HCT116 (cell line): ENCODE measurements around the gene FTL. TPM values are rescaled to one million over a fixed set of nuclear protein-coding genes. Genes with fewer than 3 reads are reported as not detected.

Experiments
- ATAC-seq: fragments of 200-7000 bp; cut with Tn5 transposase; 2 replicates; pipeline ENCODE4 v1.9.1; 2020; ENCODE audit warnings: mild to moderate bottlenecking, moderate library complexity
- BruUV-seq: library from RNA; stranded (reverse); fragments of 400-500 nt; replicated peaks from 2 replicates; lab custom pipeline; 2021; lab: Mats Ljungman, UMichigan
- CTCF ChIA-PET: fragments of 300-600 bp; sonication (Branson Sonifier 250); formaldehyde crosslinking; loops from one replicate; lab custom pipeline; 2021; ENCODE audit warnings: antibody characterized with exemption; lab: Charles Lee
- POLR2A ChIA-PET: fragments of 300-600, 350-600 bp; sonication (Branson Sonifier 250); formaldehyde crosslinking; loops from one replicate; lab custom pipeline; 2021; ENCODE audit warnings: antibody characterized with exemption; lab: Charles Lee
- RAD21 ChIA-PET, 2 experiments: fragments of 300-600 bp; sonication (Branson Sonifier 250); formaldehyde crosslinking; loops; one replicate each; lab custom pipeline; 2023; ENCODE audit warnings: low total read pairs in 2 of 2; ENCODE audit not compliant: uncharacterized antibody in 2 of 2, unreplicated experiment in 2 of 2, low non-redundant PET in 1 of 2; lab: Charles Lee
- DNase-seq: peaks from one replicate; pipeline ENCODE4 v3.0.0-alpha.2; 2010; ENCODE audit warnings: low read depth, low spot score
- H2AFZ ChIP-seq: fragments of 200-600 bp; shearing (Covaris generic), sonication (generic); 2 replicates; pipeline ENCODE4 v1.6.1; 2017; ENCODE audit warnings: low read depth, mixed run types, mixed read lengths, antibody characterized with exemption, low read length; ENCODE audit not compliant: poor library complexity, severe bottlenecking
- H3K27ac ChIP-seq: 2 replicates; pipeline ENCODE4 v1.5.1; 2012; ENCODE audit warnings: low read depth, low read length
- H3K27me3 ChIP-seq: fragments of 200-600 bp; sonication (generic); 2 replicates; pipeline ENCODE4 v1.6.1; 2016; ENCODE audit warnings: mixed run types, low read length, mixed read lengths; ENCODE audit not compliant: insufficient read depth
- H3K36me3 ChIP-seq, 2 experiments: fragments of 200-500 bp in 1 of 2; fragments of 200-600 bp in 1 of 2; sonication (Bioruptor generic) in 1 of 2; sonication (generic) in 1 of 2; 2 replicates each; pipeline versions ENCODE4 v1.5.1 to v1.6.1; 2014 to 2016; ENCODE audit warnings: low read length in 2 of 2, inconsistent platforms in 1 of 2, mixed read lengths in 1 of 2, mixed run types in 1 of 2; ENCODE audit not compliant: insufficient read depth in 2 of 2, control insufficient read depth in 1 of 2
- H3K4me1 ChIP-seq, 2 experiments: fragments of 200-600 bp in 1 of 2; sonication (generic) in 1 of 2; 2 replicates each; pipeline versions ENCODE4 v1.5.1 to v1.6.1; 2012 to 2017; ENCODE audit warnings: low read length in 2 of 2, inconsistent platforms in 1 of 2, mild to moderate bottlenecking in 1 of 2, mixed read lengths in 1 of 2, mixed run types in 1 of 2, moderate library complexity in 1 of 2; ENCODE audit not compliant: insufficient read depth in 2 of 2, control insufficient read depth in 1 of 2
- H3K4me2 ChIP-seq: fragments of 200-600 bp; sonication (generic); 2 replicates; pipeline ENCODE4 v1.6.1; 2017; ENCODE audit warnings: mixed run types, low read length, mixed read lengths
- H3K4me3 ChIP-seq, 2 experiments: fragments of 200-600 bp in 1 of 2; sonication (generic) in 1 of 2; replicated peaks in 1 of 2; 2 replicates each; pipeline ENCODE4 v1.5.1; 2011 to 2016; ENCODE audit warnings: low read length in 2 of 2, control low read depth in 1 of 2, low read depth in 1 of 2, mild to moderate bottlenecking in 1 of 2, mixed read lengths in 1 of 2, mixed run types in 1 of 2
- H3K79me2 ChIP-seq: fragments of 200-600 bp; sonication (generic); 2 replicates; pipeline ENCODE4 v1.6.1; 2017; ENCODE audit warnings: mild to moderate bottlenecking, mixed run types, low read length, moderate library complexity, mixed read lengths; ENCODE audit not compliant: insufficient read depth
- H3K9ac ChIP-seq: fragments of 200-600 bp; sonication (generic); 2 replicates; pipeline ENCODE4 v1.6.1; 2016; ENCODE audit warnings: low read length, mixed read lengths
- H3K9me2 ChIP-seq: fragments of 200-600 bp; sonication (generic), shearing (Covaris generic); 2 replicates; pipeline ENCODE4 v1.6.1; 2017; ENCODE audit warnings: mixed run types, mild to moderate bottlenecking, moderate library complexity; ENCODE audit not compliant: insufficient read depth
- H3K9me3 ChIP-seq, 2 experiments: fragments of 200-500 bp in 1 of 2; fragments of 200-600 bp in 1 of 2; sonication (Bioruptor generic) in 1 of 2; sonication (generic) in 1 of 2; 2 replicates each; pipeline ENCODE4 v1.6.1; 2014 to 2017; ENCODE audit warnings: low read length in 2 of 2, mixed read lengths in 2 of 2, inconsistent platforms in 1 of 2, low read depth in 1 of 2, mild to moderate bottlenecking in 1 of 2, mixed run types in 1 of 2, moderate library complexity in 1 of 2; ENCODE audit not compliant: control insufficient read depth in 1 of 2, insufficient read depth in 1 of 2
- H4K20me1 ChIP-seq: fragments of 200-600 bp; sonication (generic), shearing (Covaris generic); 2 replicates; pipeline ENCODE4 v1.6.1; 2017; ENCODE audit warnings: mixed run types, mild to moderate bottlenecking, moderate library complexity; ENCODE audit not compliant: insufficient read depth
- EGR1 ChIP-seq: IDR thresholded peaks from 2 replicates; pipeline ENCODE4 v1.6.1; 2012; ENCODE audit warnings: low read depth
- EZH2 ChIP-seq: fragments of 200-600 bp; sonication (generic); IDR thresholded peaks from 2 replicates; pipeline ENCODE4 v1.6.1; 2017; ENCODE audit warnings: antibody characterized with exemption, mixed run types
- EZH2phosphoT487 ChIP-seq: fragments of 200-600 bp; IDR thresholded peaks from 2 replicates; pipeline ENCODE4 v1.6.1; 2018; ENCODE audit warnings: antibody characterized with exemption, borderline replicate concordance
- FOSL1 ChIP-seq: IDR thresholded peaks from 2 replicates; pipeline ENCODE4 v1.6.1; 2012; ENCODE audit warnings: low read depth
- JUND ChIP-seq: IDR thresholded peaks from 2 replicates; pipeline ENCODE4 v1.6.1; 2012
- POLR2A ChIP-seq: IDR thresholded peaks from 2 replicates; pipeline ENCODE4 v1.7.0; 2011; ENCODE audit warnings: borderline replicate concordance; ENCODE audit not compliant: insufficient read depth, insufficient read length; ENCODE audit errors: extremely low read depth
- POLR2AphosphoS5 ChIP-seq: IDR thresholded peaks from 2 replicates; pipeline ENCODE4 v1.6.1; 2011; ENCODE audit warnings: mild to moderate bottlenecking, low read depth, low read length, moderate library complexity
- SIN3A ChIP-seq: IDR thresholded peaks from 2 replicates; pipeline ENCODE4 v1.6.1; 2012; ENCODE audit warnings: low read depth
- ZFX ChIP-seq: fragments of 450-650 bp; IDR thresholded peaks from 2 replicates; pipeline ENCODE4 v1.6.1; 2017
- ZNF274 ChIP-seq: fragments of 200-500 bp; sonication (Bioruptor generic); IDR thresholded peaks from 2 replicates; pipeline ENCODE4 v1.6.1; 2014; ENCODE audit warnings: mild to moderate bottlenecking, low read depth, low read length, inconsistent platforms
- intact Hi-C: fragments of 100-400 bp; cut with micrococcal nuclease; formaldehyde crosslinking; loops from 2 replicates; pipeline ENCODE4 v1.10.0; 2022
- total RNA-seq: library from RNA; stranded (reverse); gene quantifications from one replicate; pipeline ENCODE4 v1.2.1, GENCODE V29; 2021; ENCODE audit not compliant: unreplicated experiment
- TF ChIP-seq, protein P1 (sequence below): IDR thresholded peaks from 2 replicates; pipeline ENCODE4 v1.6.1; 2012; ENCODE audit warnings: low read depth
- TF ChIP-seq, protein P2 (sequence below): IDR thresholded peaks from 2 replicates; pipeline ENCODE4 v1.6.1; 2012
- TF ChIP-seq, protein P3 (sequence below), 3 experiments: fragments of 200-600 bp in 1 of 3; sonication (generic) in 1 of 3; IDR thresholded peaks in 2 of 3; conservative IDR thresholded peaks in 1 of 3; 2 replicates each; pipeline ENCODE4 v1.5.1; 2012 to 2017; ENCODE audit warnings: low read depth in 2 of 3, low read length in 2 of 3, antibody characterized with exemption in 1 of 3, borderline replicate concordance in 1 of 3, control low read depth in 1 of 3, mild to moderate bottlenecking in 1 of 3, mixed read lengths in 1 of 3, mixed run types in 1 of 3, moderate library complexity in 1 of 3; ENCODE audit not compliant: insufficient read depth in 1 of 3
- TF ChIP-seq, protein P4 (sequence below): IDR thresholded peaks from 2 replicates; pipeline ENCODE4 v1.6.1; 2012

FTL gene
- total RNA-seq, 1 experiment from 2014 or later, result 1,885 TPM

DNA sequence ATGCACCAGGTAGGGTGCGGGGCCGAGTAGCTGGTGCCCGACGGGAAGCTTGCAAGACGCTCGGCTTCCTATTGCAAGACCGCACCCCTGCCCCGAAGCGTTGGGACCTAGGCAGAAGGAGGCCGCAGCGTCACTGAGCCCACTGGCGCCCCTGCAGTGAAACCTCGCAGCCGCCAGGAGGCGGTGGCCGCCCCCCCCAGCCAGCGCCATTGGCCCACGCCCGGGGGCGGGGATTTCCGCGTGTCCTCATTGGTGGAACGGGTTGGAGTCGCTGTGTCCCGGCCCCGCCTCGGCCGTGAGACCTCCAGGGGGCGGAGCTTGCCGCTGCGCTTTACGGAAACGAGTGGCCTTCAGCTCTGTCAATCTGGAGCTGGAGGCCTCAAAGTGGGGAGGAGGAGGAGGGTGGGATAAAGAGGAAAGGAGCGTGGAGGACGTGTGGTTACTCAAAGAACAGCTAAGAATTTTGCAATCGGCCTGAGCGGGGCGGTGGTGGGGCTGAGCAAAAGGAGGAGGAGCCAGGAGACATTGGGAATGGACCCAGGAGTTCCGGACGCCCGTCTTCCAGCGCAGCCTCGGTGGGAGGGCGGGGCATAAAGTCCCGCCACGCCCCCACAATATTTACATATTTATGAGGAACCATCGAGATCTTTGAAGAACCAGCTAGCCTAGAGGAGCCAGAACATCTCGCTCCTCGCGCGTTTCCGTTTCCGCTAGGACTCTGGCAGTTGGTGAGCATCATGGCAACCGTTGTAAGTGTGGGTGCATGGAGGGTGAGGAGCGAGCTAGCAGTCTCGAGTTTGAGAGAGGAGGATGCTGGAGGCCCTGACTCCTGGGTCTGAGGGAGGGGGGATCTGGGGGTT lies 28.3 kb downstream of the FTL start, which contains the start of the genes GYS1 and RUVBL2 (continued):
- TF ChIP-seq, protein P1, sequence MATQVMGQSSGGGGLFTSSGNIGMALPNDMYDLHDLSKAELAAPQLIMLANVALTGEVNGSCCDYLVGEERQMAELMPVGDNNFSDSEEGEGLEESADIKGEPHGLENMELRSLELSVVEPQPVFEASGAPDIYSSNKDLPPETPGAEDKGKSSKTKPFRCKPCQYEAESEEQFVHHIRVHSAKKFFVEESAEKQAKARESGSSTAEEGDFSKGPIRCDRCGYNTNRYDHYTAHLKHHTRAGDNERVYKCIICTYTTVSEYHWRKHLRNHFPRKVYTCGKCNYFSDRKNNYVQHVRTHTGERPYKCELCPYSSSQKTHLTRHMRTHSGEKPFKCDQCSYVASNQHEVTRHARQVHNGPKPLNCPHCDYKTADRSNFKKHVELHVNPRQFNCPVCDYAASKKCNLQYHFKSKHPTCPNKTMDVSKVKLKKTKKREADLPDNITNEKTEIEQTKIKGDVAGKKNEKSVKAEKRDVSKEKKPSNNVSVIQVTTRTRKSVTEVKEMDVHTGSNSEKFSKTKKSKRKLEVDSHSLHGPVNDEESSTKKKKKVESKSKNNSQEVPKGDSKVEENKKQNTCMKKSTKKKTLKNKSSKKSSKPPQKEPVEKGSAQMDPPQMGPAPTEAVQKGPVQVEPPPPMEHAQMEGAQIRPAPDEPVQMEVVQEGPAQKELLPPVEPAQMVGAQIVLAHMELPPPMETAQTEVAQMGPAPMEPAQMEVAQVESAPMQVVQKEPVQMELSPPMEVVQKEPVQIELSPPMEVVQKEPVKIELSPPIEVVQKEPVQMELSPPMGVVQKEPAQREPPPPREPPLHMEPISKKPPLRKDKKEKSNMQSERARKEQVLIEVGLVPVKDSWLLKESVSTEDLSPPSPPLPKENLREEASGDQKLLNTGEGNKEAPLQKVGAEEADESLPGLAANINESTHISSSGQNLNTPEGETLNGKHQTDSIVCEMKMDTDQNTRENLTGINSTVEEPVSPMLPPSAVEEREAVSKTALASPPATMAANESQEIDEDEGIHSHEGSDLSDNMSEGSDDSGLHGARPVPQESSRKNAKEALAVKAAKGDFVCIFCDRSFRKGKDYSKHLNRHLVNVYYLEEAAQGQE, result no peak
- TF ChIP-seq ZFX, result peak; percentile 38; the same call in 1 of the 2 replicates
- TF ChIP-seq EGR1, result peak; percentile 71
- TF ChIP-seq POLR2A, result peak; percentile 84
- no peak for TF ChIP-seq EZH2phosphoT487

DNA sequence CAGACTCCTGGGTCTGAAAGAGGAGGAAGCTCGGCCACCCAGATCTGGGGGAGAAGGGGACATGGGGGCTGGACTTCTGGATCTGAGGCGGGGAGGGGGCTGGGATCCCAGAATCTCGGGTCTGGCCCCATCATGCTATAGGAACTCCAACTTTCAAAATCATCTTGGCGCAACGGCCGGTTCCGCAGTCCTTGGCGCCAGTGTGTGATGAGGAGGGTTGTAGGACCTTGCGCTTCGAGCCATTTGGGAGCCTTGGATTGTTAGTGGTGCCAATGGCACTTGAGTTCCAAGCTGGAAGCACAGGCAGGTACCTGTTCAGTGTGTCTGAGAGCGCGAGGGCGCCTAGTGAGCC lies 28.9 kb downstream of the FTL start:
- Histone ChIP-seq H3K36me3 (peaks cover 6 to 8% of the 10 kb centered on the region in 2 experiments; a peak in 2 of 4 replicates), H3K4me1 (peaks cover 15 to 34% of the 10 kb centered on the region in 2 experiments), H2AFZ (no peak overlapping the region), H3K9me2 (no peaks in the 10 kb centered on the region), H3K4me2 (peak overlapping the region; percentile 92), H4K20me1 (peaks cover 14% of the 10 kb centered on the region; the same call in 1 of the 2 replicates), H3K4me3 (peak overlapping the region; percentile 75 to 77), H3K9me3 (no peaks in the 10 kb centered on the region), H3K9ac (peak overlapping the region; percentile 90), H3K79me2 (peaks cover 79% of the 10 kb centered on the region), H3K27ac (peak overlapping the region; percentile 75), H3K27me3 (no peaks in the 10 kb centered on the region)
- ChIA-PET POLR2A (interaction anchor here (0.6 to 3.1 kb wide), 19 partner anchors 11 to 623 kb away, joined by 3 to 17 read pairs (median 6); partner anchors contain the start of genes DHDH, FTL, RPL18 and SPHK2), RAD21 (interaction anchor here in 1 of 2 experiments (0.6 kb wide), 2 partner anchors 20 to 682 kb away, joined by 4 to 5 read pairs; no protein-coding TSS in a partner anchor), CTCF (interaction anchor here (0.8 to 2.5 kb wide), 30 partner anchors 10 to 385 kb away, joined by 3 to 44 read pairs (median 5); partner anchors contain the start of genes CGB2, CGB7, LHB and LIN7B)
- no peak for DNase-seq
- TSS peak; percentile 80 for BruUV-seq
- intact Hi-C loops, result no loop called here
- ATAC-seq, result no peak
- TF ChIP-seq JUND (no peak), FOSL1 (no peak), SIN3A (no peak), POLR2AphosphoS5 (no peak), ZNF274 (no peak), EZH2 (no peak)
- TF ChIP-seq, protein P2, sequence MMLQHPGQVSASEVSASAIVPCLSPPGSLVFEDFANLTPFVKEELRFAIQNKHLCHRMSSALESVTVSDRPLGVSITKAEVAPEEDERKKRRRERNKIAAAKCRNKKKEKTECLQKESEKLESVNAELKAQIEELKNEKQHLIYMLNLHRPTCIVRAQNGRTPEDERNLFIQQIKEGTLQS, result no peak
- TF ChIP-seq, protein P1, result no peak
- TF ChIP-seq, protein P3, sequence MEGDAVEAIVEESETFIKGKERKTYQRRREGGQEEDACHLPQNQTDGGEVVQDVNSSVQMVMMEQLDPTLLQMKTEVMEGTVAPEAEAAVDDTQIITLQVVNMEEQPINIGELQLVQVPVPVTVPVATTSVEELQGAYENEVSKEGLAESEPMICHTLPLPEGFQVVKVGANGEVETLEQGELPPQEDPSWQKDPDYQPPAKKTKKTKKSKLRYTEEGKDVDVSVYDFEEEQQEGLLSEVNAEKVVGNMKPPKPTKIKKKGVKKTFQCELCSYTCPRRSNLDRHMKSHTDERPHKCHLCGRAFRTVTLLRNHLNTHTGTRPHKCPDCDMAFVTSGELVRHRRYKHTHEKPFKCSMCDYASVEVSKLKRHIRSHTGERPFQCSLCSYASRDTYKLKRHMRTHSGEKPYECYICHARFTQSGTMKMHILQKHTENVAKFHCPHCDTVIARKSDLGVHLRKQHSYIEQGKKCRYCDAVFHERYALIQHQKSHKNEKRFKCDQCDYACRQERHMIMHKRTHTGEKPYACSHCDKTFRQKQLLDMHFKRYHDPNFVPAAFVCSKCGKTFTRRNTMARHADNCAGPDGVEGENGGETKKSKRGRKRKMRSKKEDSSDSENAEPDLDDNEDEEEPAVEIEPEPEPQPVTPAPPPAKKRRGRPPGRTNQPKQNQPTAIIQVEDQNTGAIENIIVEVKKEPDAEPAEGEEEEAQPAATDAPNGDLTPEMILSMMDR (IDR thresholded peaks at IDR 0.05 in 2 of 3, conservative IDR thresholded peaks at IDR 0.05 in 1 of 3; ENCODE audit: borderline replicate concordance in 1 of 3, insufficient read depth in 1 of 3, low read depth in 2 of 3, low read length in 2 of 3), result no peak
- TF ChIP-seq, protein P4, sequence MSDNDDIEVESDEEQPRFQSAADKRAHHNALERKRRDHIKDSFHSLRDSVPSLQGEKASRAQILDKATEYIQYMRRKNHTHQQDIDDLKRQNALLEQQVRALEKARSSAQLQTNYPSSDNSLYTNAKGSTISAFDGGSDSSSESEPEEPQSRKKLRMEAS, result no peak
